GM21576 (cell line): ENCODE data around the gene KCNJ9.
"Not testable (repeated sequence)": the region's sequence is repeated elsewhere in the genome, so short reads cannot be mapped to it uniquely, and the experiment has no call there.

Experiments
- ATAC-seq: cut with Tn5 transposase; IDR thresholded peaks from one replicate; pipeline ENCODE4 v1.9.1; 2021; ENCODE audit warnings: mild to moderate bottlenecking, moderate library complexity; ENCODE audit not compliant: unreplicated experiment

Gene KCNJ9

DNA sequence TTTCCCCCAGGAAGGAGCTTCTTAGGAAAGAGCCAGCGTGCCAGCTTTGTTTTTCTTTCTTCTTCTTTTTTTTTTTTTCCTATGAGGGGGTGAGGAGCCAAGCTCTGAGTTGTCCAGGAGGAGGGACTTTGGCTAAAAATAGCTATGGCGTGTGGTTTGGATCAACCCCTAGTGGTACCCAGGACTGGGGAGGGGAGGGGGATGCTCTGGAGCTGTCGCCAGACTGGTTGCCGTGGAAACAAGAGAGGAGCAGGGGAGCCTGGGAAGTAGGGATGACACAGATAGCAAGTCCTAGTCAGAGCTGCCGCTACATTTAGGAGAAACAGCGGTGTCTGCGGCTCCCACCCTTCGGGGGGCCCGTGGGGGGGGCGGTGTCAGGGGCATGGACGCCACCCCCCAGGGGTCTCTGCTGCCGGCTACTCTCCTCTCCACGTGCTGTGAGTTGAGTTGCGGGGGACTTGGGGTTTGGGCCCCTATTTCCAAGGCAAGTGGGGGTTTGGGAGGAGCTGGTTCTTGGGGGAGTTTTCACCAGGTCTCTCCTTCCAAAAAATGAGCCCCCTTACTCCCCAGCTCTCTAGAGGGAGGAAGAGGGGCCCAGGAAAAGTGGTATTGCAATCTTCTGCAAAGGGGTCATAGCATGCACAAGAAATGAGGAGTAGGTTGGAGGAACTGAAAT is at the start of gene KCNJ9:
Gene KCNJ9, plus strand, starts transcription at position 278 of the 676 bp plus-strand sequence. CDS start 2,493 bp downstream, outside the sequence.
- ATAC-seq = no peak

DNA sequence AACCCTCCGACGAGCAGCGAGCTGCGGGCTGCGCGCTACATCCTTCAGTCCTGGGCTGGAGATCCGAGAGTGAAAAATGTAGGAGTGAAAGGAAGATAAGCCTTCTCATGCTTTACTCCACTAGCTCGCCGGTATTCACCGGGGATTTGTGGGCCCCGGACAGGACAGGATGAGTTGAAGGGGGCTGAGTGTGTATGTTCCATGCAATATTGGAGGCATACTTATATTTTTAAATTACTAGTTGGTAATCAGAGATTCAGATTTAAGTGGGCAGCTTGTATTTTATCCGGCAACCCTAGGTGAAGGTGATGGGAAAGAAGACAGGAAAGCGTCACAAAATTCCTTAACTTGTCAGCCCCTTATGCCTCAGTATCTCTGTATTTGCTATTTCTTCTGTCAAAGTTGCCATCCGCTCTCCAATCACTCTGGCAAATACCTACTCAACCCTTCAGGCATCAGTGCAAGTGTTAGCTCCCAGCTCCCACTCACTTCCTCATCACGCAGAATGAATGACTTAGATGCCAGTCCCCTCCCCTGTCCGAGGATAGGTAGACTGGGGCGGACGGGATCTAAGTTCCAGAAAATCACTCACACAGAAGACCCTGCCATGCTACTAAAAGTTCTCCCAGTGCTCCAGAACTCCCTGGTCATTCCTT is 49.0 kb upstream of the KCNJ9 start:
- ATAC-seq = no peak

DNA sequence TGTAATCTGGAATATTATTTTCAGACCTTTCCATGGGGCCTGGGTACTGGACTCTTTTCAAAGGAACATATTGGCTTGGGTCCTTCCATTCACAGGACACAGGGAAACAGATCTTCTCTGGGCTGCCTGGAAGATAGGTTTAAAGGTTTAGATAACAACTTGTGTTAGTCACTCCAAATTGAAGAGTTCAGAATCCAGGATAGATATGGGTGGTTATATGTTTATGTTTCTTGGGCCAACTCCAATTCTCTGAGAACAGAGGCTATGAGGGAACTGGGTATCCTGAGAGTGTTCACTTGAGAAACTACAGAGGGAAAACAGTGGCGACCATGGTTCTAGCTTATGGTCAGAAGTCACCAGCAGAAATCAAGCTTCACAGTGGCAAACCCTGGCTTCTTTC is 40.9 kb upstream of the KCNJ9 start:
- ATAC-seq = no peak

DNA sequence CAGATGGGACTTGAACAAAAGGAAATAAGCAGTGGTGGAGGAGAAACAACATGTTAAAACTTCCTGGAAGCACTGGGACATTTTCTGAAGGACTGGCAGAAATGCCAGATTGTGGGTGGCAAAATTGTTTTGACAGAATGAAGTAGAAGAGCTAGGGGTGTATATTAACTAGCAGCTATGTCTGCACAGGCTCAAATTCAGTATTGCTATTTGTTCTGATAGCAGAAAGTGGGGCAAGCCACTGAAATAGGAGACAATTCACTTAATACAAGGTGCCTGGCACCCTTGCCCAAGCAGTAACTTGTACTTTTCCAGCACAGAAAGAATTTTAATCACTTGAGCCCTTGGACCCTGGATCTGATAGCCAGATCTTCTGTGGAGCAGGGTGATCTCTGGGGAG is 37.8 kb upstream of the KCNJ9 start:
- no peak for ATAC-seq

DNA sequence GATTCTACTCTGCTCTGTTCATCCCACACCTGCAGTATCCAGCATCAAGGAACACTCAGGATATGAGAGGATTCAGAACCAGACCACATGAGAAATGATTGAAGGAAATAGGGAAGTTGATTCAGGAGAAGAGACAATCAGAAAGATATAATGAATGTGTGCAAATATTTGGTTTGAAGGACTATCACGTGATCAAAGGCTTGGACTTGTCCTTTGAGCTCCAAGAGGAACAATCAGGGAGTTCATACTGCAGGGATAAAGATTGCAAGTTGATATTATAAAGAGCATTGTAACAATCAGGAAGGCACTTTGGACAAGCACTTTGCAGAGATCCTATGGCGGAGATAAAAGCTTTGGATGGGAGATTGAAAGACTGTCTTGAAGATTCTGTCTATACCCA is 35.7 kb upstream of the KCNJ9 start:
- no peak for ATAC-seq

DNA sequence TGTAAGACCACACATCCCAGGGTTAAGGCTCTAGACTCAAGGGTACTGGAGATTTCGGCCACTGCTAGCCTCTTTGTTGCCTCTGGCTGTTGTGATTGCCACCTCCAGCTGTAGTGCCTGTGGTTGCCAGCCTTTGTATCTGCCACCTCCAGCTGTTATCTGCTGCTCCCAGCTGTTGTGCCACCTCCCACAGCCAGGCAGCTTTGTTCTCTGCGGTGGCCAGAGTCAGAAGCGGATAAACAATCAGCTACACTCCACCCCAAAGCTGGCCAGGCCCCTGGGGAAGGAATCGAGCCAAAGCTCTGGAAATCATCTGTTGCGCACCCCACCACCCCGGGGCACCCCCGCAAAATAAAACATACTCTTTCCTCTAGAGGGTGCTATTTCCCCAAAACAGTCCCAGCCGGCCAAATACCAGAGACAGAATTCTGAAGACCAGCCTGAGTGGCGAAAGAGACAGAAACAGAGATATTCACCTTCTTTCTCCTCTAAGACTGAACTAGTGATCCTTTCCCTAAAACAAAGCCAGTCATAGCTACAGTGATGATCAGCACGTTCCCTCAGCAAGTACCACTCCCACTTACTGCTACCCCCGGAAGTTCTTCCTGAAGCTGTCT is 34.7 kb upstream of the KCNJ9 start:
- ATAC-seq = peak; percentile 69

DNA sequence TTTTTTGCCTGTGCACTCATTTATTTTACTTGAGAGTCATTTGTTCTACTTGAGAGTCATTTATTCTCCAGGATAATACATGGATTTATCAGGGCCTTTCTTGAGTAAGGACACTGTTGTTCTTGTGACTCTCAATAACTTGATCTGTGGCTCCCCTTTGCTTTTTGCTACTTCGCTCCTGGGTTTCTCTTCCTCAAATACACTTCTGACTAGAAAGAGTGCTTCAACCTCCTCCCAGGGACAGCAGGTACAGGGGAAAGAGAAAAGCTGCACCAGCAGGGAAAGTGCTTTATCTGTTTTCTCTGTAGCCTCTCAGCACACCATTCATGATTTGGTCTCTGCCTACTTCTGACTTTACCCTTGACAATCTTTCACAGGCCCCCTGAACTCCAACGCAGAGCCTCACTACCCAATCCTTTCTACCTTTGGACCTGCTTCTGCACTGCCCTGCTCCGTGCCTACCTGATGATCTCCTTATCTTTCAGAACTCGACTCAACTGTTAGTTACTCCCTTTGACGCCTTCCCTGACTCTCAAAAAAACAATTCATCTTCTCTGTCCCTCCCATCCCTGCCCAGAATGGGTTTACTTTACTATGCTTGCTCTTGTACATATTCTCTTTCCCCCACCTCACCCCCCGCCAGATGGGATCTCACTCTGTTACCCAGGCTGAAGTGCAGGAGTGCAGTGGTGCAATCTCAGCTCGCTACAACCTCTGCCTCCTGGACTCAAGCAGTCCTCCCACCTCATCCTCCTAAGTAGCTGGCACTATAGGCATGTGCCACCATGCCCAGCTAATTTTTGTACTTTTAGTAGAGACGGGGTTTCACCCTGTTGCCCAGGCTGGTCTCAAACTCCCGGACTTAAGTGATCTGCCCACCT is 34.0 kb upstream of the KCNJ9 start:
- no peak for ATAC-seq

DNA sequence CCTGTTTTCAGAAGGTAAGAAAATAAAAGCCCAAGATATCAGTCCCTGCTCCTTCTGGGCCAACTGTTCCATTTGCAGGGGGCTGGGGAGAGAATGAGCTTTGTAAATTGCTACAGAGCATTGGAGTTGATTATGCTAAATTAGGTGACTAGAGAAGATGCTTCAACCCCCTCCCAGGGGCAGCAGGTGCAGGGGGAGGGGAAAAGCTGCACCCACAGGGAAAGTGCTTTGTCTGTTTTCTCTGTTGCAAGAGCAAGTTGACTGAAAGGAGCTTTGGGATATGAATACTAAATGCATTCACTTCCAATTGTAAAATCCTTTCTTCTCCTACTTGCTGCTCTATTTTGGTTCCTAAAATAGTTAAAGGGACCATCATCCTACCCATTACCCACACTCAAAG is 33.0 kb upstream of the KCNJ9 start:
- ATAC-seq = no peak

DNA sequence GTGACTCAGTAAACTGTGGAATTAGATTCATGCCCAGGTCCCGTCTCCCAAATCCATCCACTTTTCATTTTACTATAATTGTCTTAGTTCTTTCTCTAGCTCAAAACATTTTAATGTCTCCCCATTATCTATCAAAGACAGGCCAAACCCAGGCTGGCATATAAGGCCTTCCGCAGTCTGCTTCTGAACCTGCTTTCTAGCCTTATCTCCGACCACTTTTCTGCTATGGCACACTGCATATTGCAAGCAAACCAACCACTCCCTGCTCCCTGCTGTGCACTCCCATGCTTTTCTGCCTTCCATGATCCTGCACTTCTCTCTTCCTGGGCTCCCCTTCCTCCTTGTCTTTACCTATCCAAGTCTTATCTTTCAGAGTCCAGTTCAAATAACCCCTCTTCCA is 32.2 kb upstream of the KCNJ9 start:
- no peak for ATAC-seq

DNA sequence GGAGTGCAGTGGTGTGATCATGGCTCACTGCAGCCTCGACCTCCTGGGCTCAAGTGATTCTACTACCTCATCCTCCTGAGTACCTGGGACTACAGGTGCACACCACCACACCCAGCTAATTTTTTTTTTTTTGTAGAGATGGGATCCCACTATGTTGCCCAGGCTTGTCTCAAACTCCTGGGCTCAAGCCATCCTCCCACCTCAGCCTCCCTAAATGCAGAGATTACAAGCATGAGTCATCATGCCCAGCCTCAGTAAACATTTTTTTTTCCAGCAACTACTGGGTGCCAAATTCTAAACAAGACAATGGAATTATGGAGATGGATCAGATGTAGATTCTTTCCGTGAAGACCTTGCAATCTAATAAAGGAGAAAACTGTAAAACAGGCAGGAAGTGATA is 31.2 kb upstream of the KCNJ9 start:
- ATAC-seq = not testable (repeated sequence)

DNA sequence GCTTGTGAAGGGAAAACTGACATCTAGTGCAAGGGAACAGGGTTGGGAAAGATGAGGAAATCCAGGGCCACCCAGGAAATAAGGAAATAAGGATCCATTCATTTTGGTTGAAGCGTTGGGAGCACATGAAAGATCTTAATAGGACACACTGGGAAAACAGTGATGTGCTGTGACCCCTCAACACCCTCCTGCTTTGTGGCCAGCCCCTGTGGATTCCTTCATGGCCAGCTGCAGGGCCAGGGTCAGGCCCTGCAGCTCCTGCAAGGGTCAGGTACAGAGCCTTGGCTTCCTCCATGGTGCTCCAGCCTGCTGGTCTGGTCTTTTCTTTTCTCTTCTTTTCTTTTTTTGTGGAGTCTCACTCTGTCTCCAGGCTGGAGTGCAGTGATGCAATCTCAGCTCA is 30.7 kb upstream of the KCNJ9 start:
- no peak for ATAC-seq

DNA sequence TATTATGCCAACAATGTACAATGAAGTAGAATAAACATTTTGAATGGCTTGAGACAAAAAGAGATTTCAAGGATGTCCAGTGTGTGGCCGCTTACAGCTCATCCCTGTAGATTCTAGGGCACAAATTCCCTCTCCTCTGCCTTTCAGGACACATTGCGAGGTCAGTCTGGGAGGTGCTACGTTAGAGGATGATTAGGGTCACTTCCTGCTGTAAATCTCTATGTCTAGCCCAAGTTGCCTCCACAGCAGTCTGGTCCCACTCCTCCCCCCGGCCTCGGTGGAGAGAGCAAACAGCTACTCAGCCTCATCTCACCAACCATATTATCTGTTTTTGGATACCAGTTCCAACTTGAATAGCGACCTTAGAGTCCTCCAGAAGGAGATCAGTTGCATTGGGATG is 28.4 kb upstream of the KCNJ9 start:
- no peak for ATAC-seq

DNA sequence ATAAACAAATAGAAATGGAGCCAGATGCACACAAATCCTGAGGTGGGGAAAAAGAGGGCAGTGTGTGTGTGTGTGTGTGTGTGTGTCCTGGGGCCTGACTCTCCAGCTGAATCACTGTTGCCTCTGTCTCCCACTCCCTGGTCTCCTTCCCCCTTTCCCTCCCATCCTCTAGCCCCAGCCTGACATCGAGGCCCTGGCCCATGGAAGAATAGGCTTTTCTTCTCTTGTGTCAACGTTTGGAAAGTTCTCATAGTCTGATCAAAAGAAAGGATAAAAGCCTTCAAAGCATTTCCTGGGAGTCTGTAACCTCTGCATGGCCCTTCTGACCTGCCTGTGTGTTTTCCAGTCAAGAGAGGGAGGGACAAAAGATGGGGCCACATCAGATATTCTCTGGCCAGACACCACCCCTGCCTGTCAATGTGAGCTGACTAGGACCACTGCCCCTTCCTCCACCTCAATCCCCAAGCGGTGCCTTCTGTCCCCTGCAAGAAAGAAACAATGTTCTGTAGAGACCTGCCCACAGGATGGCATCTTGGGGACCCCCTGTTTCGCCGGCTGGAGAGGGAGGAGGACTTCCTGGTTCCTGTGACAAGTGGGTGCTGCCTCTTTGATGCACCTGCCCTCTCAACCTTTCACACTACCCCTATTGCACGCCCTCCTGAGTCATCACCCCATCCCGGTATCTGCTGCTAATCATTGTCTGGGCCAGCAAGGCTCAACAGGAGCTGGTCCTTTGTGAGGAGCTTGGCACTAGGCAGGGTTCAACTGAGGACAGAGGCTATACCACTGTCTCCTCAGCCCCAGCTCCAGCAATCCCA is 27.6 kb upstream of the KCNJ9 start:
- ATAC-seq = no peak

DNA sequence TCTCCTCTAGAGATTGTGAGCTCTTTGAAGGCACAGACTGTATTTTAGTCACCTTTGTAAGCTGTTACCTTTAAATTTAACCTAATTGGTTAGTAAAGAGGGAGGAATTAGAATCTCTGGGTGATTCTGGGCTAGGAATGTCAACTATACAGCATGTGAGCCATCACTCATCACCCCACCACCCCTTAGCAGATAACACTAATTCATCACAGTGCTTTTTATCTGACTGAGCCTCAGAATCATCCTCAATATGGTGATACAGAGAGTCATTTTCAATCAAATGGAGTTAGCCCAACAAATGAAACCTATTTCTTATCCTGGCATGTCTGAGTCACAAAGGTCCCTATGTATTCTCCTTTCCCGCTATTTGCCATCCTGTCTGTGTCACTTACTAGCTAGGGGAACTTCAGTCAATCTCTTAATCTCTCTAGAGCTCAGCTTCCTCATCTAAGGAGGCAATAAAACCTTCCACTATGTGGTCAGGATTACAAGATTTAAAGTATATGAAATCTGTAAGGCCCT is 24.6 kb upstream of the KCNJ9 start:
- ATAC-seq = no peak

DNA sequence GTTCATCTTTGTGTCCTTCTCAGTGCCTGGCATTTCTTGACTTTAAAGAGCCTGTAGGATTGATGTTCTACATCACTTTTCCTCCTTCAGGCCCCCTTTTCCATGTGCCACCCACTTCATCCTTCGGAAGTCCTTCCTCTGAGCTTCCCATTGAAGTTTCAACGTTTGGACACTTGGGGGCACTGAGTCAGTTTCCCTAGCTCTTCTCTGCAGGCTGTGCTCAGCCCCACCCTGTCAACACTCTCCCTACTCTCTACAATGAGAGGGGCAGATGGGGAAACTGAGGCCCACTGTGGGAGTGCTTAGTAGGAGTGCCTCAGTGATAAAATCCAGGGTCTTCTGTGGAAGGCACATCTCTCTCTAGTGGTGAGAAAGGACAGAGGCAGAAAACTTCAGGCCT is 23.3 kb upstream of the KCNJ9 start:
- ATAC-seq = no peak

DNA sequence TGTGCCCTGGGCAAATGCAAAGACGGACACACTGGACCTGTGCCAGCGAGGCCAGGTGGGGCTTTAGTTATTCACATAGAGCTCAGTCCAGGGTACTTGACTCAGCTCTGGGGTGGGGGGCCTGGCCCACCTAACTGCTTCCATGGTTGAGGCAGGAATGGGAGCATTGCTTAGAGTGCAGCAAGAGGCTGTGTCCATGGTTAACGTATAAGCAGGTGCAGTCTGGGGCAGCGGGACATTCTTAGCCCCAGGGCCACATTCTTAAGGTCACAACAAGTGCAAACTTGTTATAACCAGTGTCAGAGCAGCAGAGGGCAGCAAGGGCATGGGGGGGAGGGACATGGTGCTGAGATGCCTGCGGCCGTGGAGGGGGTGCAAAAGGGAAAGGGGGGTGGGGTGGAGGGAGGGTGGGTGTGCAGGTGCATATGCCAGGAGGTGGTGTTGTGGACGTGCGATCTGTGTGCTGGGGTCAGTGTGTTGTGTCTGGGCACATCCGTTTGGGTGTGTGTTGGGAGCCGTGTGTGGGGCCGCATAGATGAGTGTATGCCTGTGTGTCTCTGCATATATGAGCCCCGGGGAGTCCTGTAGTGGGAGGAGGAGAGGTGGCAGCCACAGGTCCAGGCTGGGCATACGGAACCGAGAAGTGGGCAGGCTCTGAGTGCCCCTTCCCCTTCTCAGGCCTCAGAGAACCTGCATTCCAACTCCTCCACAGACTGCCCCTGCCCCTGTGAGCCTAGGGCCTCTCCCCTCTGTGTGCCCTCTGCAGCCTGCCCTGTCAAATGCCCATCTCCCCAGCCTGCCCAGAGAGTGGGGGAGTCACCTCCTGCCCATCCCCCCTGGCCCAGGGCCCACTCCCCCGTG is 19.7 kb upstream of the KCNJ9 start:
- no peak for ATAC-seq

DNA sequence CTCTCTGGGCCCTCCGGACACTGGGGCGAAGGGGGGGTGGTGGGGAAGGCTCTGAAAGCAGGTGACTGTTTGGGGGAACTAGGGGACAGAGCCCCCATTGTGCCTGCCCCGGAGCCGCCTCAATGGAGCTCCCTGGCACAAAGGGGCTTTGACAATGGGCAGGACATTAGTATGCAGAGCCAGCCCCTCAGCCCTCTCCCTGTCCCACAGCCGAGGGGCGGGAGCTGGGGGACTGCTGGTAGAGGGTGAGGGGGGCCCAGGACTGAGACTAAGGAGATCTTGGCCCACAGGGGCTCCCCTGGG is 19.2 kb upstream of the KCNJ9 start:
- no peak for ATAC-seq

DNA sequence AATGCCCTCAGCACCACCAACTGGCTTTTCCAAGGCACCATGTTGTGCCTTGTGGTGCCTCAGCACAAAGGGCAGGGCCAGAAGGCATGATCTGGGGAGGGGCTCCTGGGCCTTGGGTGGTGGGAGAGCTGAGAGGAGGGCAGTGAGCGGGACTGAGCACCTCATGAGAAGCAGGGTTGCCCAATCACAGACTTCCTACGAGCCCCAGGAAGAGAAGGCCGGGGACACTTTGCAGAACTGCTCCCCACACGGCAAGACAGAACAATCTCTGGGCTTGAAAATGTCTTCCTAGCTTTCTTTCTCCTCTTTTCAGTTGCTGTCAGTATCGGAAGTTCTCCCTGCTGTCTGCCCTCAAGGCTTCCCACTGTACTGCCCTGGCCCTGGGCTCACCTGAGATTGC is 18.2 kb upstream of the KCNJ9 start:
- no peak for ATAC-seq

DNA sequence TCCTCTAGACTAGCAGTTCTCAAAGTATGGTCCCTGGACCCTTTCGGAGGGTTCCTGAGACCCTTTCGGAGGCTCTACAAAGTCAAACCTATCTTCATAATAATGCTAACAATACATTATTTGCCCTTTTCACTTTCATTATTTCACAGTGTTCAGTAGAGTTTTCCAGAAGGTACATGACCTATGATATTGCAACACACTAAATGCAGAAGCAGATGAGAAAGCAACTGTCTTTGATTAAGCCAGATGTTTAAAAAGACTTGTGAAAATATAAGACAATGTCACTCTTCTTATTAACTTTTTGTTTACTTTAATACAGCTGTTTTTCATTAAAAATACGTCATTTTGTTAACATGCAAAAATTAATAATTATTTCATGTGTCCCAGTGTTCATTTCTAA is 17.2 kb upstream of the KCNJ9 start:
- ATAC-seq = no peak

DNA sequence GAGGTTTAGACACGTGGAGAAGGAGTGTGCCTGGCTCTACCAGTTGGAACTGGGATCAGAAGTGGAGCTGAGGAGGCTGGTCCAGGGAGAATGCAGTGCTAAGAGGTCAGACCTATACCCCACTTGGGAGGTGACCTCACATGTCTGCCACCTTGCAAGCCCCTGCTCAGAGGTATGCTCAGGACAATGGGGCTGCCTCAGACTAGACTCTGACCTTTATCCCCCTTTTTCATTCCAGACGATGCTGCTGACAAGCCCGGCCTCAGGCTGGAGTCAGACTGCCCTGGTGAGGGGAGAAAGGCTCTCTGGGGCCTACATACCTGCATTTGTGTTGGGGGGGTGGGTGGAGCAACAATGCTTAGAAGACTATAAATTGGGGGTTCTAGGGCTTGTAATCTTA is 16.6 kb upstream of the KCNJ9 start:
- ATAC-seq = no peak
